ENCODE data around the gene DCAF8.
A peak's percentile ranks its signal among the peaks of the same experiment; 100 is the strongest.

Gene DCAF8

GRCh38 chr1:160261556-160261892 lies 825 bp downstream of the DCAF8 start:
- peak; percentile 78 for DNase-seq

GRCh38 chr1:160260406-160261382 lies 1.7 kb downstream of the DCAF8 start:
- no peak for DNase-seq

GRCh38 chr1:160258177-160258798 lies 4.1 kb downstream of the DCAF8 start:
- no peak for DNase-seq

- DNase-seq: no peak
Measured at GRCh38 chr1:160257411-160258015, 4.8 kb downstream of the DCAF8 start.

GRCh38 chr1:160256396-160257046 lies 5.8 kb downstream of the DCAF8 start:
- no peak for DNase-seq

- DNase-seq: no peak
Measured at GRCh38 chr1:160255781-160256300, 6.5 kb downstream of the DCAF8 start.

GRCh38 chr1:160251687-160252526 lies 10.4 kb downstream of the DCAF8 start:
- no peak for DNase-seq

- no peak for DNase-seq
Measured at GRCh38 chr1:160251011-160251410, 11.3 kb downstream of the DCAF8 start.

GRCh38 chr1:160247053-160247452 lies 15.3 kb downstream of the DCAF8 start:
- DNase-seq: no peak

GRCh38 chr1:160245434-160245833 lies 16.9 kb downstream of the DCAF8 start:
- no peak for DNase-seq

GRCh38 chr1:160244209-160244608 lies 18.1 kb downstream of the DCAF8 start:
- no peak for DNase-seq

- no peak for DNase-seq
Measured at GRCh38 chr1:160243767-160244166, 18.6 kb downstream of the DCAF8 start.

- no peak for DNase-seq
Measured at GRCh38 chr1:160239582-160240299, 22.6 kb downstream of the DCAF8 start.

GRCh38 chr1:160238408-160238807 lies 23.9 kb downstream of the DCAF8 start:
- no peak for DNase-seq

GRCh38 chr1:160237558-160237957 lies 24.8 kb downstream of the DCAF8 start:
- no peak for DNase-seq

GRCh38 chr1:160236806-160237205 lies 25.5 kb downstream of the DCAF8 start:
- DNase-seq: no peak

- DNase-seq: no peak
Measured at GRCh38 chr1:160232911-160233310, 29.4 kb downstream of the DCAF8 start.

- DNase-seq: no peak
Measured at GRCh38 chr1:160228431-160228830, 33.9 kb downstream of the DCAF8 start.

- no peak for DNase-seq
Measured at GRCh38 chr1:160227561-160227960, 34.8 kb downstream of the DCAF8 start.

- no peak for DNase-seq
Measured at GRCh38 chr1:160227034-160227433, 35.3 kb downstream of the DCAF8 start.

GRCh38 chr1:160226623-160227022 lies 35.7 kb downstream of the DCAF8 start:
- no peak for DNase-seq
